Astrocyte (in vitro differentiated cells and primary cell): Measurements from ENCODE around the gene BSN. TPM values are rescaled to one million over a fixed set of nuclear protein-coding genes. Genes with fewer than 3 reads are reported as not detected.

ENCODE experiments used
- DNase-seq: peaks from one replicate; pipeline ENCODE4 v3.0.0-alpha.2; 2010; ENCODE audit warnings: low read depth
- FAIRE-seq: peaks from 2 replicates; lab custom pipeline; 2011; peaks lifted over from hg19 to GRCh38; lab: Jason Lieb, UNC
- H2AFZ ChIP-seq: 2 replicates; pipeline ENCODE4 v1.6.0; 2012; ENCODE audit warnings: low read depth, low read length, inconsistent platforms
- H3K27ac ChIP-seq: 2 replicates; pipeline ENCODE4 v1.5.1; 2011; ENCODE audit warnings: low read depth, low read length, inconsistent platforms
- H3K27me3 ChIP-seq: 2 replicates; pipeline ENCODE4 v1.6.0; 2011; ENCODE audit warnings: low read length, inconsistent platforms; ENCODE audit not compliant: insufficient read depth
- H3K36me3 ChIP-seq: 2 replicates; pipeline ENCODE4 v1.5.1; 2011; ENCODE audit warnings: low read length, inconsistent platforms; ENCODE audit not compliant: insufficient read depth
- H3K4me1 ChIP-seq: 2 replicates; pipeline ENCODE4 v1.5.1; 2011; ENCODE audit warnings: low read length, inconsistent platforms; ENCODE audit not compliant: insufficient read depth
- H3K4me2 ChIP-seq: 2 replicates; pipeline ENCODE4 v1.6.0; 2012; ENCODE audit warnings: low read length, inconsistent platforms
- H3K4me3 ChIP-seq: 2 replicates; pipeline ENCODE4 v1.5.1; 2011; ENCODE audit warnings: low read depth, mild to moderate bottlenecking, low read length, inconsistent platforms; ENCODE audit not compliant: insufficient read depth
- H3K79me2 ChIP-seq: 2 replicates; pipeline ENCODE4 v1.6.0; 2012; ENCODE audit warnings: mild to moderate bottlenecking, low read length, inconsistent platforms; ENCODE audit not compliant: insufficient read depth
- H3K9ac ChIP-seq: 2 replicates; pipeline ENCODE4 v1.6.0; 2012; ENCODE audit warnings: mild to moderate bottlenecking, low read length, inconsistent platforms
- H3K9me3 ChIP-seq: 2 replicates; pipeline ENCODE4 v1.5.1; 2012; ENCODE audit warnings: low read depth, mild to moderate bottlenecking, low read length, inconsistent platforms; ENCODE audit not compliant: insufficient read depth
- H4K20me1 ChIP-seq: 2 replicates; pipeline ENCODE4 v1.6.0; 2012; ENCODE audit warnings: low read length, inconsistent platforms; ENCODE audit not compliant: insufficient read depth
- H3K27ac Mint-ChIP-seq: one replicate; pipeline ENCODE4 v1.8.0; 2021; ENCODE audit warnings: mild to moderate bottlenecking, mixed read lengths; ENCODE audit not compliant: unreplicated experiment
- H3K27me3 Mint-ChIP-seq: one replicate; pipeline ENCODE4 v1.8.0; 2021; ENCODE audit warnings: low read depth, mixed read lengths; ENCODE audit not compliant: unreplicated experiment
- H3K36me3 Mint-ChIP-seq: one replicate; pipeline ENCODE4 v1.8.0; 2021; ENCODE audit warnings: low read depth, mixed read lengths; ENCODE audit not compliant: unreplicated experiment
- H3K4me1 Mint-ChIP-seq: one replicate; pipeline ENCODE4 v1.8.0; 2021; ENCODE audit warnings: low read depth, mixed read lengths; ENCODE audit not compliant: unreplicated experiment
- H3K4me3 Mint-ChIP-seq: one replicate; pipeline ENCODE4 v1.8.0; 2021; ENCODE audit warnings: mild to moderate bottlenecking, moderate library complexity, mixed read lengths; ENCODE audit not compliant: unreplicated experiment
- H3K9me3 Mint-ChIP-seq: one replicate; pipeline ENCODE4 v1.8.0; 2021; ENCODE audit warnings: mild to moderate bottlenecking, mixed read lengths; ENCODE audit not compliant: unreplicated experiment
- EZH2 ChIP-seq: IDR thresholded peaks from 2 replicates; pipeline ENCODE4 v1.6.1; 2012; ENCODE audit warnings: mild to moderate bottlenecking, low read length, inconsistent platforms; ENCODE audit not compliant: insufficient read depth
- total RNA-seq: library from RNA; stranded (reverse); gene quantifications from 2 replicates; pipeline ENCODE4 v1.2.1, GENCODE V29; 2021
- TF ChIP-seq, protein P1 (sequence below): IDR thresholded peaks from 2 replicates; pipeline ENCODE4 v1.5.1; 2011; ENCODE audit warnings: low read depth, mild to moderate bottlenecking, inconsistent platforms, low read length, moderate library complexity; ENCODE audit not compliant: insufficient read depth

BSN gene
- total RNA-seq, 1 donor from 2014 or later, result 0.86 TPM

GRCh38 chr3:49649576-49649975 lies 95.3 kb downstream of the BSN start:
- Mint-ChIP-seq H3K27me3 (peaks cover 16% of the 10 kb centered on the region), H3K9me3 (peaks cover 3% of the 10 kb centered on the region), H3K36me3 (peaks cover 2% of the 10 kb centered on the region), H3K27ac (no peak overlapping the region), H3K4me1 (peaks cover 13% of the 10 kb centered on the region), H3K4me3 (no peak overlapping the region)
- H2AFZ ChIP-seq, result no peak overlapping the region
- H3K9ac ChIP-seq, result no peak overlapping the region
- FAIRE-seq (no peak), DNase-seq (no peak)
- H3K79me2 ChIP-seq, result no peaks in the 10 kb centered on the region
- H3K9me3 ChIP-seq, result no peaks in the 10 kb centered on the region
- H4K20me1 ChIP-seq, result no peaks in the 10 kb centered on the region
- no peak overlapping the region for H3K27ac ChIP-seq
- TF ChIP-seq, protein P1, sequence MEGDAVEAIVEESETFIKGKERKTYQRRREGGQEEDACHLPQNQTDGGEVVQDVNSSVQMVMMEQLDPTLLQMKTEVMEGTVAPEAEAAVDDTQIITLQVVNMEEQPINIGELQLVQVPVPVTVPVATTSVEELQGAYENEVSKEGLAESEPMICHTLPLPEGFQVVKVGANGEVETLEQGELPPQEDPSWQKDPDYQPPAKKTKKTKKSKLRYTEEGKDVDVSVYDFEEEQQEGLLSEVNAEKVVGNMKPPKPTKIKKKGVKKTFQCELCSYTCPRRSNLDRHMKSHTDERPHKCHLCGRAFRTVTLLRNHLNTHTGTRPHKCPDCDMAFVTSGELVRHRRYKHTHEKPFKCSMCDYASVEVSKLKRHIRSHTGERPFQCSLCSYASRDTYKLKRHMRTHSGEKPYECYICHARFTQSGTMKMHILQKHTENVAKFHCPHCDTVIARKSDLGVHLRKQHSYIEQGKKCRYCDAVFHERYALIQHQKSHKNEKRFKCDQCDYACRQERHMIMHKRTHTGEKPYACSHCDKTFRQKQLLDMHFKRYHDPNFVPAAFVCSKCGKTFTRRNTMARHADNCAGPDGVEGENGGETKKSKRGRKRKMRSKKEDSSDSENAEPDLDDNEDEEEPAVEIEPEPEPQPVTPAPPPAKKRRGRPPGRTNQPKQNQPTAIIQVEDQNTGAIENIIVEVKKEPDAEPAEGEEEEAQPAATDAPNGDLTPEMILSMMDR, result no peak
- TF ChIP-seq EZH2, result no peak
- H3K4me2 ChIP-seq, result no peak overlapping the region
- H3K4me3 ChIP-seq, result no peak overlapping the region
- H3K27me3 ChIP-seq, result no peaks in the 10 kb centered on the region
- H3K36me3 ChIP-seq, result no peaks in the 10 kb centered on the region
- no peaks in the 10 kb centered on the region for H3K4me1 ChIP-seq

DNA sequence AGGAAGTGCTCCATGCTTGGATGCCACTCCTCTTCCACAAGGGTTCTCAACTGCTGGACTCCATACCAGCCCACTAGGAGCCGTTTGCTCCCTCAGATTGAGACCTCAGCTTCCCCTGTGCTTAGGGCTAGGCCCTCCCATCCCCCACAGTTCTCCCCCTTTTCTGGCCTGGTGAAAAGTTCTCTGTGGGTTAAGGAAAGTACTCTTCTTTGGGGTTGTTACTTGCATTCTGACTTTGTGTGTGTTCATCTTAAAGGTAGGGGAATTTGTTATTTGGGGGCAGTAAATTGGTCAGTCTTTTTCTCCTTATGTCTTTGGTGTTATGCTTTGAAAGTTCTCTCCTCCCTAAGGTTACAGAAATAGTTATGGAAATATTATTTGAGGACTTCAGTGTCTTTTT lies 95.9 kb downstream of the BSN start:
- Mint-ChIP-seq H3K4me3 (no peak overlapping the region), H3K4me1 (peaks cover 13% of the 10 kb centered on the region), H3K27ac (no peak overlapping the region), H3K9me3 (peaks cover 3% of the 10 kb centered on the region), H3K27me3 (peaks cover 13% of the 10 kb centered on the region), H3K36me3 (peaks cover 2% of the 10 kb centered on the region)
- Histone ChIP-seq H2AFZ (no peak overlapping the region), H3K27me3 (no peaks in the 10 kb centered on the region), H3K79me2 (no peaks in the 10 kb centered on the region), H3K9ac (no peak overlapping the region), H3K4me2 (no peak overlapping the region), H3K9me3 (no peaks in the 10 kb centered on the region), H3K27ac (no peak overlapping the region), H4K20me1 (no peaks in the 10 kb centered on the region), H3K4me3 (no peak overlapping the region), H3K36me3 (no peaks in the 10 kb centered on the region), H3K4me1 (no peaks in the 10 kb centered on the region)
- FAIRE-seq (no peak), DNase-seq (no peak)
- TF ChIP-seq EZH2, result no peak
- TF ChIP-seq, protein P1, result no peak

DNA sequence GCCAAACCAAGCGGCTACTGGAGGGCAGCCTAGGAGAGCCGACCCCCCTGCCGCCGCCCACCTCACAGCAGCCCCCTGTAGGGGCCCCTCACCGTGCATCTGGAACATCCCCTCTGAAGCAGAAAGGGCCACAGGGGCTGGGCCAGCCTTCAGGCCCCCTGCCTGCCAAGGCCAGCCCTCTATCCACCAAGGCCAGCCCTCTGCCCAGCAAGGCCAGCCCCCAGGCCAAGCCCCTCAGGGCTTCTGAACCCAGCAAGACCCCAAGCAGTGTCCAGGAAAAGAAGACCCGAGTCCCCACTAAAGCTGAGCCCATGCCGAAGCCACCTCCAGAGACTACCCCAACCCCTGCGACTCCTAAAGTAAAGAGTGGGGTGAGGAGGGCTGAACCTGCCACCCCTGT lies 96.4 kb downstream of the BSN start:
- Mint-ChIP-seq H3K27ac (no peak overlapping the region), H3K9me3 (peaks cover 3% of the 10 kb centered on the region), H3K4me3 (no peak overlapping the region), H3K27me3 (peaks cover 13% of the 10 kb centered on the region), H3K36me3 (no peaks in the 10 kb centered on the region), H3K4me1 (peaks cover 13% of the 10 kb centered on the region)
- Histone ChIP-seq H3K4me1 (no peaks in the 10 kb centered on the region), H3K9ac (no peak overlapping the region), H2AFZ (no peak overlapping the region), H4K20me1 (no peaks in the 10 kb centered on the region), H3K9me3 (no peaks in the 10 kb centered on the region), H3K4me3 (no peak overlapping the region), H3K36me3 (no peaks in the 10 kb centered on the region), H3K79me2 (no peaks in the 10 kb centered on the region), H3K27me3 (no peaks in the 10 kb centered on the region), H3K4me2 (no peak overlapping the region), H3K27ac (no peak overlapping the region)
- TF ChIP-seq EZH2, result no peak
- TF ChIP-seq, protein P1, result no peak
- FAIRE-seq, result no peak
- DNase-seq, result no peak
